Measurements from ENCODE around the gene AP1S1. TPM values are rescaled to one million over a fixed set of nuclear protein-coding genes. Genes with fewer than 3 reads are reported as not detected.

AP1S1 gene
- total and polyA plus RNA-seq, 2 of the 13 experiments (the other 11 are each of a cell fraction or from before 2014, with no cell fraction given), result 57.5 to 68.1 TPM

DNA sequence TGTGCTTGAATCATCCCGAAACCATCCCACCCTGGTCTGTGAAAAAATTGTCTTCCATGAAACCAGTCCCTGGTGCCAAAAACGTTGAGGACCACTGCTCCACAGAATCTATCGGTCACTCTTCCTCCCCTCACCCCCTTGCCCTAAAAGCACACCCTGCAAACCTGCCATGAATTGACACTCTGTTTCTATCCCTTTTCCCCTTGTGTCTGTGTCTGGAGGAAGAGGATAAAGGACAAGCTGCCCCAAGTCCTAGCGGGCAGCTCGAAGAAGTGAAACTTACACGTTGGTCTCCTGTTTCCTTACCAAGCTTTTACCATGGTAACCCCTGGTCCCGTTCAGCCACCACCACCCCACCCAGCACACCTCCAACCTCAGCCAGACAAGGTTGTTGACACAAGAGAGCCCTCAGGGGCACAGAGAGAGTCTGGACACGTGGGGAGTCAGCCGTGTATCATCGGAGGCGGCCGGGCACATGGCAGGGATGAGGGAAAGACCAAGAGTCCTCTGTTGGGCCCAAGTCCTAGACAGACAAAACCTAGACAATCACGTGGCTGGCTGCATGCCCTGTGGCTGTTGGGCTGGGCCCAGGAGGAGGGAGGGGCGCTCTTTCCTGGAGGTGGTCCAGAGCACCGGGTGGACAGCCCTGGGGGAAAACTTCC, 28.2 kb upstream of the AP1S1 start (continued):
- TF ChIP-seq, protein P1, sequence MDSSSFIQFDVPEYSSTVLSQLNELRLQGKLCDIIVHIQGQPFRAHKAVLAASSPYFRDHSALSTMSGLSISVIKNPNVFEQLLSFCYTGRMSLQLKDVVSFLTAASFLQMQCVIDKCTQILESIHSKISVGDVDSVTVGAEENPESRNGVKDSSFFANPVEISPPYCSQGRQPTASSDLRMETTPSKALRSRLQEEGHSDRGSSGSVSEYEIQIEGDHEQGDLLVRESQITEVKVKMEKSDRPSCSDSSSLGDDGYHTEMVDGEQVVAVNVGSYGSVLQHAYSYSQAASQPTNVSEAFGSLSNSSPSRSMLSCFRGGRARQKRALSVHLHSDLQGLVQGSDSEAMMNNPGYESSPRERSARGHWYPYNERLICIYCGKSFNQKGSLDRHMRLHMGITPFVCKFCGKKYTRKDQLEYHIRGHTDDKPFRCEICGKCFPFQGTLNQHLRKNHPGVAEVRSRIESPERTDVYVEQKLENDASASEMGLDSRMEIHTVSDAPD (CRISPR knock-in tag; IDR thresholded peaks at IDR 0.05), result peak; percentile 83
- TF ChIP-seq TBX2 (CRISPR knock-in tag; IDR thresholded peaks at IDR 0.05; ENCODE audit: borderline replicate concordance), result no peak
- TF ChIP-seq ZNF781 (CRISPR knock-in tag; IDR thresholded peaks at IDR 0.05; ENCODE audit: borderline replicate concordance, not compliant biosample characterization), result peak; percentile 87
- TF ChIP-seq, protein P2, sequence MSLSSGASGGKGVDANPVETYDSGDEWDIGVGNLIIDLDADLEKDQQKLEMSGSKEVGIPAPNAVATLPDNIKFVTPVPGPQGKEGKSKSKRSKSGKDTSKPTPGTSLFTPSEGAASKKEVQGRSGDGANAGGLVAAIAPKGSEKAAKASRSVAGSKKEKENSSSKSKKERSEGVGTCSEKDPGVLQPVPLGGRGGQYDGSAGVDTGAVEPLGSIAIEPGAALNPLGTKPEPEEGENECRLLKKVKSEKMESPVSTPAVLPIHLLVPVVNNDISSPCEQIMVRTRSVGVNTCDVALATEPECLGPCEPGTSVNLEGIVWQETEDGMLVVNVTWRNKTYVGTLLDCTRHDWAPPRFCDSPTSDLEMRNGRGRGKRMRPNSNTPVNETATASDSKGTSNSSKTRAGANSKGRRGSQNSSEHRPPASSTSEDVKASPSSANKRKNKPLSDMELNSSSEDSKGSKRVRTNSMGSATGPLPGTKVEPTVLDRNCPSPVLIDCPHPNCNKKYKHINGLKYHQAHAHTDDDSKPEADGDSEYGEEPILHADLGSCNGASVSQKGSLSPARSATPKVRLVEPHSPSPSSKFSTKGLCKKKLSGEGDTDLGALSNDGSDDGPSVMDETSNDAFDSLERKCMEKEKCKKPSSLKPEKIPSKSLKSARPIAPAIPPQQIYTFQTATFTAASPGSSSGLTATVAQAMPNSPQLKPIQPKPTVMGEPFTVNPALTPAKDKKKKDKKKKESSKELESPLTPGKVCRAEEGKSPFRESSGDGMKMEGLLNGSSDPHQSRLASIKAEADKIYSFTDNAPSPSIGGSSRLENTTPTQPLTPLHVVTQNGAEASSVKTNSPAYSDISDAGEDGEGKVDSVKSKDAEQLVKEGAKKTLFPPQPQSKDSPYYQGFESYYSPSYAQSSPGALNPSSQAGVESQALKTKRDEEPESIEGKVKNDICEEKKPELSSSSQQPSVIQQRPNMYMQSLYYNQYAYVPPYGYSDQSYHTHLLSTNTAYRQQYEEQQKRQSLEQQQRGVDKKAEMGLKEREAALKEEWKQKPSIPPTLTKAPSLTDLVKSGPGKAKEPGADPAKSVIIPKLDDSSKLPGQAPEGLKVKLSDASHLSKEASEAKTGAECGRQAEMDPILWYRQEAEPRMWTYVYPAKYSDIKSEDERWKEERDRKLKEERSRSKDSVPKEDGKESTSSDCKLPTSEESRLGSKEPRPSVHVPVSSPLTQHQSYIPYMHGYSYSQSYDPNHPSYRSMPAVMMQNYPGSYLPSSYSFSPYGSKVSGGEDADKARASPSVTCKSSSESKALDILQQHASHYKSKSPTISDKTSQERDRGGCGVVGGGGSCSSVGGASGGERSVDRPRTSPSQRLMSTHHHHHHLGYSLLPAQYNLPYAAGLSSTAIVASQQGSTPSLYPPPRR (CRISPR knock-in tag; IDR thresholded peaks at IDR 0.05; ENCODE audit: borderline replicate concordance), result peak; percentile 57
- peak; percentile 90; the same call in 1 of the 2 replicates for TF ChIP-seq ZBTB20 (CRISPR knock-in tag; IDR thresholded peaks at IDR 0.05; ENCODE audit: borderline replicate concordance, low read depth)
- TF ChIP-seq ZSCAN21 (CRISPR knock-in tag; IDR thresholded peaks at IDR 0.05; ENCODE audit: borderline replicate concordance), result peak; percentile 55; the same call in 1 of the 2 replicates
- TF ChIP-seq, protein P3, sequence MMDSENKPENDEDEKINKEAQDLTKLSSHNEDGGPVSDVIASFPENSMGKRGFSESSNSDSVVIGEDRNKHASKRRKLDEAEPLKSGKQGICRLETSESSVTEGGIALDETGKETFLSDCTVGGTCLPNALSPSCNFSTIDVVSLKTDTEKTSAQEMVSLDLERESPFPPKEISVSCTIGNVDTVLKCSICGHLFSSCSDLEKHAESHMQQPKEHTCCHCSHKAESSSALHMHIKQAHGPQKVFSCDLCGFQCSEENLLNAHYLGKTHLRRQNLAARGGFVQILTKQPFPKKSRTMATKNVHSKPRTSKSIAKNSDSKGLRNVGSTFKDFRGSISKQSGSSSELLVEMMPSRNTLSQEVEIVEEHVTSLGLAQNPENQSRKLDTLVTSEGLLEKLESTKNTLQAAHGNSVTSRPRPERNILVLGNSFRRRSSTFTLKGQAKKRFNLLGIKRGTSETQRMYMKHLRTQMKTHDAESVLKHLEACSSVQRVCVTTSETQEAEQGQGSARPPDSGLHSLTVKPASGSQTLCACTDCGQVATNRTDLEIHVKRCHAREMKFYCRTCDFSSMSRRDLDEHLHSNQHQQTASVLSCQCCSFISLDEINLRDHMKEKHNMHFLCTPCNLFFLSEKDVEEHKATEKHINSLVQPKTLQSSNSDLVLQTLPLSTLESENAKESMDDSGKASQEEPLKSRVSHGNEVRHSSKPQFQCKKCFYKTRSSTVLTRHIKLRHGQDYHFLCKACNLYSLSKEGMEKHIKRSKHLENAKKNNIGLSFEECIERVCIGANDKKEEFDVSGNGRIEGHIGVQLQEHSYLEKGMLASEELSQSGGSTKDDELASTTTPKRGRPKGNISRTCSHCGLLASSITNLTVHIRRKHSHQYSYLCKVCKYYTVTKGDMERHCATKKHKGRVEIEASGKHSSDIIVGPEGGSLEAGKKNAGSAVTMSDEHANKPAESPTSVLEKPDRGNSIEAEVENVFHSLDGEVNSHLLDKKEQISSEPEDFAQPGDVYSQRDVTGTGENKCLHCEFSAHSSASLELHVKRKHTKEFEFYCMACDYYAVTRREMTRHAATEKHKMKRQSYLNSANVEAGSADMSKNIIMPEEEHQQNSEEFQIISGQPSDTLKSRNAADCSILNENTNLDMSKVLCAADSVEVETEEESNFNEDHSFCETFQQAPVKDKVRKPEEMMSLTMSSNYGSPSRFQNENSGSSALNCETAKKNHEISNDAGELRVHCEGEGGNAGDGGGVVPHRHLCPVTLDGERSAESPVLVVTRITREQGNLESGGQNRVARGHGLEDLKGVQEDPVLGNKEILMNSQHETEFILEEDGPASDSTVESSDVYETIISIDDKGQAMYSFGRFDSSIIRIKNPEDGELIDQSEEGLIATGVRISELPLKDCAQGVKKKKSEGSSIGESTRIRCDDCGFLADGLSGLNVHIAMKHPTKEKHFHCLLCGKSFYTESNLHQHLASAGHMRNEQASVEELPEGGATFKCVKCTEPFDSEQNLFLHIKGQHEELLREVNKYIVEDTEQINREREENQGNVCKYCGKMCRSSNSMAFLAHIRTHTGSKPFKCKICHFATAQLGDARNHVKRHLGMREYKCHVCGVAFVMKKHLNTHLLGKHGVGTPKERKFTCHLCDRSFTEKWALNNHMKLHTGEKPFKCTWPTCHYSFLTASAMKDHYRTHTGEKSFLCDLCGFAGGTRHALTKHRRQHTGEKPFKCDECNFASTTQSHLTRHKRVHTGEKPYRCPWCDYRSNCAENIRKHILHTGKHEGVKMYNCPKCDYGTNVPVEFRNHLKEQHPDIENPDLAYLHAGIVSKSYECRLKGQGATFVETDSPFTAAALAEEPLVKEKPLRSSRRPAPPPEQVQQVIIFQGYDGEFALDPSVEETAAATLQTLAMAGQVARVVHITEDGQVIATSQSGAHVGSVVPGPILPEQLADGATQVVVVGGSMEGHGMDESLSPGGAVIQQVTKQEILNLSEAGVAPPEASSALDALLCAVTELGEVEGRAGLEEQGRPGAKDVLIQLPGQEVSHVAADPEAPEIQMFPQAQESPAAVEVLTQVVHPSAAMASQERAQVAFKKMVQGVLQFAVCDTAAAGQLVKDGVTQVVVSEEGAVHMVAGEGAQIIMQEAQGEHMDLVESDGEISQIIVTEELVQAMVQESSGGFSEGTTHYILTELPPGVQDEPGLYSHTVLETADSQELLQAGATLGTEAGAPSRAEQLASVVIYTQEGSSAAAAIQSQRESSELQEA (CRISPR knock-in tag; IDR thresholded peaks at IDR 0.05; ENCODE audit: not compliant biosample characterization), result peak; percentile 17
- no peak for TF ChIP-seq ZNF674 (CRISPR knock-in tag; IDR thresholded peaks at IDR 0.05; ENCODE audit: low read depth)
- no peak for TF ChIP-seq ZSCAN31 (CRISPR knock-in tag; IDR thresholded peaks at IDR 0.05; ENCODE audit: low read depth)
- TF ChIP-seq, protein P4, sequence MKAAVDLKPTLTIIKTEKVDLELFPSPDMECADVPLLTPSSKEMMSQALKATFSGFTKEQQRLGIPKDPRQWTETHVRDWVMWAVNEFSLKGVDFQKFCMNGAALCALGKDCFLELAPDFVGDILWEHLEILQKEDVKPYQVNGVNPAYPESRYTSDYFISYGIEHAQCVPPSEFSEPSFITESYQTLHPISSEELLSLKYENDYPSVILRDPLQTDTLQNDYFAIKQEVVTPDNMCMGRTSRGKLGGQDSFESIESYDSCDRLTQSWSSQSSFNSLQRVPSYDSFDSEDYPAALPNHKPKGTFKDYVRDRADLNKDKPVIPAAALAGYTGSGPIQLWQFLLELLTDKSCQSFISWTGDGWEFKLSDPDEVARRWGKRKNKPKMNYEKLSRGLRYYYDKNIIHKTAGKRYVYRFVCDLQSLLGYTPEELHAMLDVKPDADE (CRISPR knock-in tag; IDR thresholded peaks at IDR 0.05), result no peak

Measured in HepG2 (cell line).